HG03095 (cell line): ENCODE data around the gene TFR2.

ENCODE experiments used
- ATAC-seq: cut with Tn5 transposase; IDR thresholded peaks from one replicate; pipeline ENCODE4 v1.9.1; 2021; ENCODE audit warnings: moderate library complexity; ENCODE audit not compliant: unreplicated experiment

Gene TFR2

GRCh38 chr7:100588438-100588837 lies 52.9 kb downstream of the TFR2 start:
- ATAC-seq: no peak

DNA sequence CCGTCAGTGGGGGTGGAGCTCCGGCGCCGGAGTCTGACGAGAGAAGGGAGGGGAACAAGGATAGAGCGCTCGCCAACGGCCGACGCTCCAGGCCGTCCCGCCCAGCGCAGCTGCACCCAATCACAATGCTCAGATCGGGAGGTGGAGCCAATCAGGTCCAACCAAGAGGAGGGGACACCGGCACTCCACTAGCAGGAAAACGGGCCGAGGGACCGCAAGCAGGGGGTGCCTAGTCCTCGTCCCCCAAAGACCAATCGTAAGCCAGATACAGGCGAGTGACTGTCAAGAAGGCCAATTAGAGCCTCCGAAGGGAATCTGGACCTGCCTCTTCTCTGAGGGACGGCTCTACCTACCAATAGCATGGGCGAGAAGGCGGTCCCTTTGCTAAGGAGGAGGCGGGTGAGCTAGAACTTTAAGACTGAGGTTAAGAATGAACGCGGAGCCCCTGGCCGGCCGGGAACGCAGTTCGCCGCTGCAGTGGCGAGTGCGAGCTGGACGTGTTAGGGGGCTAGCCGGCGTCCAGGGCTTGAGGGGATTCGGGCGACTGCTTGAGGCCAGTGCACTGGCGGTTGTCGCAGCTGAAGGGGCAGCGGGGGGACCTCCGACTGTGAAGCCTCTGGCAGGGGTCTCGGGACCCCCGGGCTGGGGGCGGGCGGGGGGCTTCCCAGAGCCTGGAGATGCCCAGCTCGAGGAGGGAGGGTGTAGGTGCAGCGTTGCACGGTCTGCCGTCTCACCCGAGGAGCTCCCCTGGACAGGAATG lies 54.9 kb downstream of the TFR2 start, which contains the start of gene FBXO24:
FBXO24 (plus strand) TSS at position 63 of the 760 bp plus-strand sequence; CDS start at position 361, 298 bp downstream.
- ATAC-seq: peak; percentile 83

DNA sequence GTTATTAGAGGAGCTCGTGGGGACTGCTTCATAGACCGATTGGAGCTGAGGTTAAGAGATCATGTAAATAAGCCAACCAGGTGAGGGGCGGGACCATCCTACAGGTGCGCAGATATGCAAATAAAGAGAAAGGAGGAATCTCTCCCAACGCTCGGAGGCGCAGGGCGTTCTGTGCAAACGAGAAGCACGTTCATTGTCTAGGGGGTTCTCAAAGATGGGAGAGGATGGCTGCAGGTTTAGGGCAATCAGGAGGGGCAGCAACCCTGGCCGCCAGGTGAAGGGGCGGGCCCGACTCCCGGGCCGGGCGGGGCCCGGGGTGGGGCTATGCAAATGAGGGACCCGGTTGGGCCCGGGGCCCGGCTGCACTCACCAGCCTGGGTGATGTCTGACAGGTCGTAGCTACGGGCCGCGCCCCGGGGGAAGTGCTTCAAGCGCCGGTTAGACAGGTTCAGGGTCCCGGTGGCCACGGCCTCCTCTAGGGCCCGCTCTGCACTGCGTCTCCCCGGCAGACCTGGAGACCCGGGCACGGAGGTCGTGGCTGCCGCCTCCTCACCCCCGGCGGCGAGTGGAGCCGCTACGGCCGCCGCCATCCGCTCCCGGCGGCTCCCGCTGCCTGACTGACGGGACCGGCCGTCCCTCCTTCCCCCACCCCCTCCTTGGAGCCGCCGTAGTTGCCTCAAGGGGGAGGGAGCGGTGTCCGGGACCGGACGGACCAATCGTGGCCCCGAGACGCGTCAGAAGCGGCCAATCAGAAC lies 55.7 kb downstream of the TFR2 start, which contains the start of gene LRCH4:
LRCH4 (minus strand) TSS at position 619 of the 755 bp plus-strand sequence; CDS start at position 590, 29 bp downstream.
- ATAC-seq: peak; percentile 29

GRCh38 chr7:100584683-100585510 lies 56.5 kb downstream of the TFR2 start:
- ATAC-seq: no peak

DNA sequence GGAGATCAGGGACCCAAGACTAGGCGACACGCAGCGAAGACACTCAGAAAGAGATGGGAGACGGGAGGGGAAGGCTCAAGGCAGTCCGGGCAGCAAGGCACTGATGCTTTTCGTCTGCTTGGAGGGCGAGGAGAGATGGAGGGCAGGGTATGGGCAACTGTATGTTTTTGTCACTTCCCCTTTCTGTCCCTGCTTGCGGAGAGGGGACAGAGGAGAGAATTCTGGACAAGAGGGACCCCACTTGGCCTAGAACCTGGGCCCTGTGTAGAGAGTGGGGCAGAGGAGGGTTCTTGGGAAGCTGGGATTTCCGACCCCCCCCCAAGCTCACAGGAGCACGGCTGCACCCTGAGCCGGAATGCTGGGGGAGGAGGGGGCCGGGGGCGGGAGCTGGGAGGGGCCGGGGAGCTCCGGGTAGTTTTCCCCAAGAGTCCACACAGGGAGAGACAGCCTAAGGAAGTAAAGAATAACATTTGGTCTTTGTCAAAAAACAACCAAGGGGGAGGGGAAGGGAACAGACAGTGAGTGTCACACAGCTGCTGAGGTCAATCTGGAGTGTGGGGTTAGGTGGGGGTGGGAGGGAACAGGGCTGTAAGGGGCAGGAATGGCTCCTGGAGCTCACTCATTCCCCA lies 57.2 kb downstream of the TFR2 start:
- ATAC-seq: no peak

DNA sequence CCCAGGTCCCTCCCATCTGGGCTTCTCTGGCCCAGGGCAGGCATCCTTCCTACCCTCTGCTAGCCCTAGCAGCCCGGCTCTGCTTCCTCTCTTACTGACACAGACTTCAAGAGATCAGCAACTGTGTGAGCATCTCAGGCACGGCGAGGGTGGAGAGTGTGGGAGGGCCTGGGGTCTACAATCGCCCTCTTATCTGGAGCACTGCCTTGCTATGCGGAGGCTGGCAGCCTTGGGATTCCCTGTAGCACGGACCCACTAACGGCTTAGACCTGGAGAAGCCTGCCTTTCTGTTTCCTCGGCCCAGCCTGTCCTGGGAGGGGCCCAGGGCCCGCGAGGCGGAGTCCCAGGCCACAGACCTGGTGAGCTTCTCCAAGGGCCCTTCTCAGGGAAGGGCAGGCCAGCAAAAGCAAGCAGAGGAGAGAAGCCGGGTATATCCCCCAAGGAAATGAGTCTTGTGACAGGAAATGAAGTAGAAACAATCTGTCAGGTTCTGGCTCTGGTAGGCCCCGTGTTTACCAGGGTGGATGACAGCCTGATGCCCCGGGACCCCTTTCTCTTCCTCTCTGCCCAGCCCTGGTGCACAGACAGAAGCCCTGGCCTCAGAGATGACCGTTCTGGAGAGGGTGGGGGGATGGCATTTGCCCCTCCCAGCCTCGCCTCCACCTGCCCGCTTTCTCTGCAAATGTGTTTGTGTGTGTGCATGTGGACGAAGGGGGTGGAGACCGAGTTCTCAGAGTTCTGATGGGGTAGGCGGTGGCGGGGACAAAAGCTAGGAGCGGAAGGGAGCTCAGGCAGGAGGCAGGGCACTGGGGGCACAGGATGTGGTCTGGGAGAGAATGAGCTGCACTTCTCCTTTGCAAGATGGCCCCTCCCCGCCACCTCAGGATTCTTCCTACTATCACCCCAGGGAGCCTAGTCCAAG lies 58.0 kb downstream of the TFR2 start:
- no peak for ATAC-seq

- ATAC-seq: no peak
Measured at GRCh38 chr7:100582650-100583049, 58.7 kb downstream of the TFR2 start.

- no peak for ATAC-seq
Measured at GRCh38 chr7:100582041-100582579, 59.2 kb downstream of the TFR2 start.

GRCh38 chr7:100580466-100581283 lies 60.7 kb downstream of the TFR2 start:
- no peak for ATAC-seq

DNA sequence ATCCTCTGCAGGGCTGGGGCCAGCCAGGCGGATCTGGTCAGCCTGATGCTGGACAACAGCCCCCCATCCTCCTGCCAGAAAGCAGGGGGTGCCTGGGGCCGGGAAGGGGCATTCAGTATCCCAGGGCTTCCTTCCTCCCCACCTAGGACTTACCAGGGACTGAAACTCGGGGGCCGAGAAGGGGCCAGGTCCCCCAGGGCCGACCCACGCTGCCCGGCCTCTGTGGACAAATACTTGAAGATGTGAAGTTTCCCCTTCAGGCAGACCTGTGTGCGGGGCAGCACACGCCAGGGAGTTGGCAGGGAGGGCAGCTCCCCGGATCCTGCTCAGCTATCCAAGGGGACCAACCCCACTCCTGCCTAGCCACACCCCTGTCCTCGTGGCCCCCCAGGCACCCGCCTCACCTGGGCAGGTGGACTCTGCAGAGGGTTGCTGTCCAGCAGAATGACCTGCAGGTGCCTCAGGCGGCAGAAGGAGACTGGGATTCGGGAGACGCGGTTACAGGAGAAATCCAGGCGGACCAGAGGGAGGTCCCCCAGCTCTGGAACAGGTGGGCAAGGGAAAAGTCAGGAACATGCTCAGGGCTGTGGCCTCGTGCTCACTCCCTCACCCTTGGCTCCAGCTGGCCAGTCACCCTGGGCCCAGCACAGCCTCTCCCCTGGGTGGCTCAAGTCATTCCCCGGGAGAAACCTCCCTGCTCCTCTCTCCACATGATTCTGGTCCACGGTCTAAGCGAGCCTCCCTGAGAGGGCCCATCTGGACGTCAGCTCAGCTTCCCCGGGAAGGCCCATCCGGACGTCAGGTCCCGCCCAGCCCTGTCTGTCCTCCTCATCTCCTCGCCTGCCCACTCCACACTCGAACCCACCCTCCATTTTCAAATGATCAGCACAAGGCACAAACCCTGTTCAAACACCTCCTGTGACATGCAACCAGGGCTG lies 62.8 kb downstream of the TFR2 start:
- no peak for ATAC-seq

DNA sequence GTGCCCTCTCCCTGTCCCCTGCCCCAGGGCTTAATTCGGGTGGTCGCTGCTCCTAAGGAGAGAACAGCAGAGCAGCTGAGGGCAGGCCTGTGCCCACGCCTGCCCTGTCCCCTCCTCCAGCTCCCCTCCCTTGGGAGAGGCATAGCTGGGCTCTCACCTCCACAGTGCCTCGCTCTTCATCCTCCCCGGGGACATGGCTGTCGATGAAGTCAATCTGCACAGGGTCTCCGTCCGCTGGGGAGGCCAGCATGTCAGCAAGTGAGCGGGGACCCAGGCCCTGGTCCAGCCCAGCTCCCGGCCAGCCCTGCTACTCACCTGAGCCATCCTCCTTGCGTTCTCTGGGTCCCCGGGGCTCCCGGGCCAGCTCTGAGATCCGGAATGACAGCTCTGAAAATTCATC lies 63.8 kb downstream of the TFR2 start:
- ATAC-seq: no peak

DNA sequence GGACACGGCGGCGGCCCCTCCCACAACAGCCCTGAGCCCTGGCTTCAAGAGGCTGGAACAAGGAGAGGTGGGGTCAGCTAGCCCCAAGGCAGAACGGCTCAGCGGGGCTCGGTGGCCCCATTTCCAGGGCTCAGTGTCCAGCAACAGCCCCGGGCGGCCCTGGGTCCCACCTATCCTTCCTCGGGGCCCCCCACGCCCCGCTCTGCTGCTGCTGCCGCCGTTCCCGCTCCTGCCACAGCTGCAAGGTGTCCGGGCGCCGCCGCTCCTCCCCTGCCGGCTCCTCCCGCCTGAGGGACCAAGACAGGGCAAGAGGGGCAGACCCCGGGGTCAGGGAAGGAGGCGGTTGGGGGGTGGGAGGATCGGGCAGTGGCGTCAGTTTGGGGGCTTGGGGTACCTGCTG lies 64.2 kb downstream of the TFR2 start:
- ATAC-seq: no peak

- no peak for ATAC-seq
Measured at GRCh38 chr7:100576384-100576993, 64.9 kb downstream of the TFR2 start.

DNA sequence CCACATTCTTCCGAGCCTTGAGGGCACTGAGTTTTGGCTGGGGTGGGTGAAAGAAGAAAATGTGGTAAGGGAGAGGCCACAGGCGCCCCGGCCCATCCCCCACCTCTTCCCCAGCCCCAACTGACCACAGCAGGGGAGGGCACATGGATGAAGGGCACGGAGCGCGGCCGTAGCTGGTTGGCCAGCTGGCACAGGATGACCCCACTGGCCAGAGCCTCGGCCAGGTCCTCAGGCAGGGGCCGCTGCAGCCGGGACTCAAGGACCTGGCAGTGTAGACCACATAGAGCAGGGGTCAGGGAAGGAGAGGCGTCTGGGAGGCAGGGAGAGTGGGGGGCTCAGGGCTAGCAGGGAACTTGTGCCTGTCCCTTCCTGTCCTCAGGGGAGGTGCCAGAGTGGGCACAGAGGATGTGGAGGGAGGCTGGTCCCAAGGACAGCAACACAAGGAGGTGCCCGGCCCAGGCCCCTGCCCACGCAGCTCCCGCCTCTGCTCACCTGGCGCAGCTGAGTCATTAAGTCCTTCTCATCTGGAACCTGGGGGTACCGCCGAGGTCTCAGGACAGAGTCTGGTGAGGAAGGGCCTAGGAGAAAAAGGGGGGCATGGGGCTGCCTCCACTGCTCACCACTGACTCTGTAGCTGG lies 65.5 kb downstream of the TFR2 start:
- no peak for ATAC-seq

DNA sequence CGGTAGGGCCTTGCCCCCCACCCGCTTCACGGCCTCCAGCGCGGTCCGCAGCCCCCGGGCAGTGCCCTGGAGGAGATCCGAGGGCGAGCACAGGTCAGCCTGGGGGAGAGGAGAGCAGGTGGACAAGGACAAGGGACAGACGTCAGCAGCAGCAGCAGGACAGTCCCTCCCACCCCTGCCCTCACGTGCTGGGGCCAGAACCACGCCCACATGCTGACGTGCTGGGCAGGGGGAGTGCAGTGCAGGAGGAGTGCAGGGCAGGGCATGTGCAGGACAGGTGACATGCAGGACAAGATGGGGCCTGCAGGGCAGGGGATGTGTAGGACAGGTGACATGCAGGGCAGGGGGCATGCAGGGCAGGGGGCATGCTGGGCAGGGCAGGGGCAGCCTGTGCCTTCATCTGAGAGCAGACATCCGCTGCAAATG lies 66.1 kb downstream of the TFR2 start:
- ATAC-seq: no peak

GRCh38 chr7:100574362-100575205 lies 66.8 kb downstream of the TFR2 start:
- no peak for ATAC-seq
